NCI-H524 treated with DMSO at 0.1 percent for 48 hours (cell line): ENCODE results near the gene GPAM.
"Not testable (repeated sequence)": the region's sequence is repeated elsewhere in the genome, so short reads cannot be mapped to it uniquely, and the experiment has no call there.

Experiments
- DNase-seq: peaks from one replicate; lab custom pipeline; 2025; lab: John Stamatoyannopoulos, UW

GPAM gene

DNA sequence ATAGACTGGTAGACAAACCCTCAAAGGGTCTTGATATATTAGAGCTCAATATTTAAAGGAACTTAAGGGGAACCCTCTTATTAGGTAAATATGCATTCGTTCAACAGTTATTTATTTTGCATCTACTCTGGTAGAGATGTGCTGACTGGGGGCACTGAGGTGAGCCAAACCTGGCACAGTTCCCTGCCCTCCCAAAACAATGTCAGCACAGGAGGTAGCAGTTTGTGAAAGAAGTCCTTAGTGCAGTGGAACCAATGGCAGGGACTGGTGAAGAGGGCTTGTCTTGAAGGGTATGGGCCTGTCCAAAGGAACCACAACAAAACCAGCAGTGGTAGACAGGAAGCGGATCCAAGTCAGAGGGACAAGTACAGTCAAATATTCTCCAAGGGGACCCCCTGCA is 32.6 kb upstream of the GPAM start:
- DNase-seq, result no peak

GRCh38 chr10:112215342-112215774 is 31.8 kb upstream of the GPAM start:
- no peak for DNase-seq

GRCh38 chr10:112214298-112214926 is 30.8 kb upstream of the GPAM start:
- no peak for DNase-seq

- DNase-seq, result no peak
Observed at GRCh38 chr10:112213836-112214235, 30.3 kb upstream of the GPAM start.

DNA sequence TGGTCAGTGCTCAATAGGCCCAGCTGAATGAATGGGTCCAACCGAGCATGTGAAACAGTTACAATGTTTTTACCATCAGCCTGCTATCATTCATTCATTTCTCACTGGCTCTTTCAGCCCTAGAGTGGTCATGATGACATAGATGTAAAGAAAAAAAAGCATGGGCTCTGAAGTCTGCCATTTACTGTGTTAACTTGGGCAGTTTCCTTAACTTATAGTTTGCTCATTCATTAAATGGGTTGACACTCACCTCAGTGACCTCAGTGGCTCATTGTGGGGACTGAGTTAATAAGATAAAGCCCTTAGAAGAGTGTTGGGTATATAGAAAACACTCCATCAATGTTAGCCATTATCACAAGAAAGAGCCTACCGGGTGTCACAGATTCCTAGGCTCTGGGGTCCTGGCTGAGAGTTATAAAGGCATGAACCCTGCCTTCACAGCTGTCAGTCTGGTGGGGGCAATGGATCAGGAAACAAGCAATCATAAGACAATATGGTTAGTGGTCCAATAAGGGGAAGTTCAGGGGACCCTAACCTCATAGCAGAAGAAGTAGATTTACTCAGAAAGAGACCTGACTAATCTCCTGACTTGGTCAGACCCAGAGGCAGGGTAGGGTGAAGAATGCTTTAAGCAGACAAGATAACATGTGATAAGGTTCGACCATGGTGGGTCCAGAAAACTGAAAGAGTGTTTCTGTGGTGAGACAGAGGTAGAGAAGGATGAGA is 29.7 kb upstream of the GPAM start:
- DNase-seq, result no peak

- no peak for DNase-seq
Observed at GRCh38 chr10:112210666-112211065, 27.1 kb upstream of the GPAM start.

DNA sequence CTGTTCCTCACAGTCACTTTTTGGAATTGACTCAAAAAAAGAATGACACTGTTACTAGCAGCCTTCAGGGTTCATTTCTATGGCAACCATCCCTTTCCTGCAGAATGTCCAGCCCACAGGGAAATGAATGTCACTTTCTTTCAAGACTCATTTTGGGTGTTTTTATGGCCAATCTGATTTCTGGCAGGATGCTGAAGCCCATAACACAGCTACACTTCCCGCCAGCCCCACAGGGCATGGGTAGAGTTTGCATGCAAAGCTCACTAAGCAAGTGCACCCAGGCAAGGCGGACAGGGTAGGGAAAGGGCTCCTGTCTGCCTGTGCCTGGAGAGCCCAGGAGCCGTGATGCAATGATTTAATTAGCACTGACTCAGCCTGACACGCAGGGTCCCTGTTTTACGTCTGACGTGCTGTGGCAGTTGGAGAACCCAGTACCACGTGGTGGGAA is 26.1 kb upstream of the GPAM start:
- DNase-seq, result no peak

DNA sequence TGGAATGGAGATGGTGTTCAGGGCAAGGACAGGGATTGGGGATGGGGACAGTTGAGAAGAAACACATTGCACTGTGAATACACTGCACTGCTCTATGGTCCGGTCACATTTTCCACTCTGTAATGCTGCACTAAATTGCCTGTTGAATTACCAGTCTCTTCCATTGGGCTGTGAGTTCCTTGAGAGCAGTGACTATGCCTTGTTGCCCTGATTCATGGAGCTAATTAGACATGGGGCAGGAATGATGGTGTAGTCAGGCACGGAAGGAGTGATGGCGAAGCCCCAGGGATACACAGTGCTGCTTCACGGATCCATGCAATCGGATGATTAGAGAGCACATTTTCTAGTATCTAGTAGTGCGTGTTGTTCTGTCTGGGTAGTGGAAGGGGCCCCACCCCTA is 25.4 kb upstream of the GPAM start:
- no peak for DNase-seq

GRCh38 chr10:112208292-112208691 is 24.7 kb upstream of the GPAM start:
- no peak for DNase-seq

DNA sequence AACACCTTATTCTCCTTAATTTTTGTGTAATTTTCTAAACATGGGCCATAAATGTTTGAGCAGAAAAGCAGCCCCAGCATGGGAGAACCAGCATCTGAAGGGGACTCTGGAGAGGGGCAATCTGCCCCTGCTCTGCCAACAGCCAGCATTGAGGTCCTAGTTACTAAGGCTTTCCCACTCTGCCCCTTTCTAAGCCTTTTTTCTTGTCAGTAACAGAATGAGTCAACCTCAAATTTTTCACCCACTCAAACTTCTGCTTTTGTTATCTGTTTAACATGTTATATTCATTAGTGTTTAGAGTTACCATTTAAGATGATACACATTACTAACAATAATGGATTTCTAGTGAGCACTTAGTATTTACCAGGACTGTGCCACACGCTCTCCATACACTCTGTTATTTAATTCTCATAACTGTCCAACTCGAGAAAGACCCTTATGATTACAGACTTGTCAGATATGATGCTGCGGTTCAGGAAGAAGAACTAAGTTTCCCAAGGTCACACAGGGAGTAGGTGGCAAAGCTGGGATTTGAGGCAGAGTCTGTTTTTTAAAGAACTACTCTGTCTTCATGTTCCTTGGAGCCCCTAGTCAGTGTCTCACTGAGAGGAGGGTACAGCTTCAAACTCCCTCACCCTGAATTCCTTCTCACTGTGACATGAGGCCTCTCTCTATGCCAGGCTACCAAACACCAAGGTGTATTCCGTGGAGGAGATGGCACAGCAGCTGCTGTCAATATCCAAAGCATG is 19.9 kb upstream of the GPAM start:
- DNase-seq, result no peak

- DNase-seq, result no peak
Observed at GRCh38 chr10:112202561-112203241, 19.1 kb upstream of the GPAM start.

- no peak for DNase-seq
Observed at GRCh38 chr10:112202076-112202475, 18.5 kb upstream of the GPAM start.

- DNase-seq, result no peak
Observed at GRCh38 chr10:112201334-112201733, 17.8 kb upstream of the GPAM start.

DNA sequence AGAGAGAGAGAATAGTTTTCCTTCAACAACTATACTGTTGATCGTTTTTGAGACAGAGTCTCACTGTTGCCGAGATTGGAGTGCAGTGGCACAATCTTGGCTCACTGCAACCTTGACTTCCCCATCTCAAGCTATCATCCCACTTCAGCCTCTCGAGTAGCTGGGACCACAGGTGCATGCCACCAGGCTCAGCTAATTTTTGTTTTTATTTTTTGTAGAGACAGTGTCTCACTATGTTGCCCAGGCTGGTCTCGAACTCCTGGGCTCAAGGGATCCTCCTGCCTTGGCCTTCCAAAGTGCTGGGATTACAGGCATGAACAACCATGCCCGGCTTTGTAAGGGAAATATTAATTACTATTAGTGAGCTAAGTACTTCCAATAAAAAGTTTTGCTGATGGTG is 16.7 kb upstream of the GPAM start:
- not testable (repeated sequence) for DNase-seq

DNA sequence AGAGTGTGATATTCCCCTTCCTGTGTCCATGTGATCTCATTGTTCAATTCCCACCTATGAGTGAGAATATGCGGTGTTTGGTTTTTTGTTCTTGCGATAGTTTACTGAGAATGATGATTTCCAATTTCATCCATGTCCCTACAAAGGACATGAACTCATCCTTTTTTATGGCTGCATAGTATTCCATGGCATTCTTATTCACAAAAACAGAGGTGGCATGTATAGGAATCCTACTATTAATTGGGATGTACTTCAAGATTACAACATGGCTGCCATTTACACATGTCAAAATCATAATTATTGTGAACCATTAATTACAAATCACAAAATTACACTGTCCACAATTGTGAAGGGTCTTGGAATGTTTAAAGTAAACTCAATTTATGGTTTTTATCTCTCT is 14.1 kb upstream of the GPAM start:
- not testable (repeated sequence) for DNase-seq

- no peak for DNase-seq
Observed at GRCh38 chr10:112195224-112195623, 11.7 kb upstream of the GPAM start.

- DNase-seq, result no peak
Observed at GRCh38 chr10:112191791-112192190, 8.2 kb upstream of the GPAM start.

DNA sequence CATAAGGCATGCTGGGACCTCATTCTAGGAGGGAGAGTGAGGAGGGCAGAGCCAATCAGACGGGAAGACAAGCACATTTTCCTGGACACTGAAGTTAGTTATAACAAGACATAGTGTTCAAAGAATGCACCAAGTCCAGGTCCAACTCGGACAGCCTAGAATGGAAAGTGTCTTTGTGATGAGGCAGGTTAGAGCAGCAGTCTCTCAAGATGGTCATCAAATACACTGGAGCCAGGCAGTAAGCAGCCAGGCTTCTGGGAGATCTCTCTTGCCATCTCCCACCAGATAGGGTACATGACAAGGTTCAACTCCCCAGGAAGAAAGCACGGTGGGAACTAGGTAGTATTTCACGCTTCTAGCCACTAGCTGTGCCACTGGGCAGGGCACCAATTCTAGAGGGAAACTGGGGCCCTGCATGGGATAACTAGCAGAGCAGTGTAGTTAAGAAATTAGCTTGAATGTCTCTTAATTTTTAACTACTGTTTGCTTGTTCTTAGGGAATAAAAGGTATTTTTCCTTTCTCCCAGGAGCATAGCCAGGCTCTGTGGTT is 7.6 kb upstream of the GPAM start:
- no peak for DNase-seq

- DNase-seq, result no peak
Observed at GRCh38 chr10:112189465-112189864, 5.9 kb upstream of the GPAM start.

DNA sequence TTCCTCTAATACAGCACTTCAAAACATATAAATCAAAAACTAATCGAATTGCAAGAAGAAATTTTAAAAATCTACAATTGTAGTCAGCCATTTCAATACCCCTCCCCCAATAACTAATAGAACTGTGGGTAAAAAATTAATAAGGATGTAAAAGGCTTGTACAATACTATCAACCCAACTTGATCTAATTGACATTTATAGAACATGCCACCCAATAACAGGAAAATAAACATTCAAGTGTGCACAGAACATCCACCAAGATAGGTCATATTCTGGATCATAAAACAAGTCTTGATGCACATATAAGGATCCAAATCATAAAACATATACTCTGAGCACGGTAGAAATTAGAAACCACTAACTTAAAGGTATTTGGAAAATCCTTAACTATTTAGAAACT is 4.0 kb upstream of the GPAM start:
- DNase-seq, result no peak

GRCh38 chr10:112185959-112186358 is 2.4 kb upstream of the GPAM start:
- DNase-seq, result no peak

GRCh38 chr10:112184379-112184778 is 814 bp upstream of the GPAM start:
- no peak for DNase-seq
